Activated CD4-positive, alpha-beta T cell treated with anti-CD3 and anti-CD28 coated beads, Interleukin-2, amount 50 U/mL, for 1 hour (primary cell): ENCODE data around the gene PTPRN2.
"Not testable (repeated sequence)": the region's sequence is repeated elsewhere in the genome, so short reads cannot be mapped to it uniquely, and the experiment has no call there.

ENCODE experiments used
- DNase-seq: peaks from one replicate; pipeline ENCODE4 v3.0.0-alpha.2; 2020

PTPRN2 gene

GRCh38 chr7:157674715-157675426, 912.8 kb downstream of the PTPRN2 start:
- no peak for DNase-seq

GRCh38 chr7:157674027-157674714, 913.5 kb downstream of the PTPRN2 start:
- no peak for DNase-seq

GRCh38 chr7:157673573-157673972, 914.0 kb downstream of the PTPRN2 start:
- DNase-seq, result no peak

- DNase-seq, result no peak
These were observed 916.0 kb downstream of the PTPRN2 start for GRCh38 chr7:157671358-157672255.

GRCh38 chr7:157670490-157671357, 916.9 kb downstream of the PTPRN2 start:
- DNase-seq, result no peak

- DNase-seq, result no peak
These were observed 917.8 kb downstream of the PTPRN2 start for GRCh38 chr7:157669768-157670351.

GRCh38 chr7:157668884-157669767, 918.5 kb downstream of the PTPRN2 start:
- DNase-seq, result no peak

GRCh38 chr7:157668221-157668883, 919.3 kb downstream of the PTPRN2 start:
- no peak for DNase-seq

- DNase-seq, result no peak
These were observed 919.9 kb downstream of the PTPRN2 start for GRCh38 chr7:157667731-157668130.

- DNase-seq, result no peak
These were observed 920.4 kb downstream of the PTPRN2 start for GRCh38 chr7:157667261-157667660.

- no peak for DNase-seq
These were observed 921.0 kb downstream of the PTPRN2 start for GRCh38 chr7:157666530-157667040.

GRCh38 chr7:157665634-157665988, 922.0 kb downstream of the PTPRN2 start:
- not testable (repeated sequence) for DNase-seq

- DNase-seq, result no peak
These were observed 922.6 kb downstream of the PTPRN2 start for GRCh38 chr7:157664871-157665633.

- DNase-seq, result no peak
These were observed 923.6 kb downstream of the PTPRN2 start for GRCh38 chr7:157664034-157664433.

- no peak for DNase-seq
These were observed 924.5 kb downstream of the PTPRN2 start for GRCh38 chr7:157662981-157663716.

- no peak for DNase-seq
These were observed 925.4 kb downstream of the PTPRN2 start for GRCh38 chr7:157662110-157662791.

- no peak for DNase-seq
These were observed 926.0 kb downstream of the PTPRN2 start for GRCh38 chr7:157661611-157661975.

GRCh38 chr7:157660971-157661610, 926.5 kb downstream of the PTPRN2 start:
- no peak for DNase-seq
